MM.1S (cell line): ENCODE data around the gene FRMD4B.

Experiments used
- DNase-seq: peaks from one replicate; pipeline ENCODE4 v3.0.0-alpha.2; 2015
- H2AFZ ChIP-seq: fragments of 300-600 bp; sonication (generic); 2 replicates; pipeline ENCODE4 v1.6.0; 2016; ENCODE audit warnings: antibody characterized with exemption, low read length
- H3F3A ChIP-seq: fragments of 300-600 bp; sonication (generic); 2 replicates; pipeline ENCODE4 v1.6.1; 2016; ENCODE audit warnings: mild to moderate bottlenecking, antibody characterized with exemption, low read length, moderate library complexity, mixed read lengths; ENCODE audit not compliant: insufficient read depth
- H3K27ac ChIP-seq: fragments of 300-600 bp; sonication (generic); 2 replicates; pipeline ENCODE4 v1.5.1; 2016; ENCODE audit warnings: mild to moderate bottlenecking, low read length
- H3K27me3 ChIP-seq: fragments of 300-600 bp; sonication (generic); replicated peaks from 2 replicates; pipeline ENCODE4 v1.6.0; 2016; ENCODE audit warnings: low read length; ENCODE audit not compliant: insufficient read depth
- H3K36me3 ChIP-seq: fragments of 300-600 bp; sonication (generic); replicated peaks from 2 replicates; pipeline ENCODE4 v1.6.1; 2016; ENCODE audit warnings: mild to moderate bottlenecking, low read length, mixed read lengths; ENCODE audit not compliant: insufficient read depth
- H3K4me1 ChIP-seq: fragments of 300-600 bp; sonication (generic); 2 replicates; pipeline ENCODE4 v1.6.1; 2016; ENCODE audit warnings: low read length, mixed read lengths
- H3K4me2 ChIP-seq: fragments of 300-600 bp; sonication (generic); 2 replicates; pipeline ENCODE4 v1.6.0; 2016; ENCODE audit warnings: low read depth, low read length
- H3K4me3 ChIP-seq: fragments of 300-600 bp; sonication (generic); 2 replicates; pipeline ENCODE4 v1.5.1; 2016; ENCODE audit warnings: low read length, mixed read lengths
- H3K79me2 ChIP-seq: fragments of 300-600 bp; sonication (generic); 2 replicates; pipeline ENCODE4 v1.6.1; 2016; ENCODE audit warnings: mixed run types, low read length, mixed read lengths
- H3K9ac ChIP-seq: fragments of 300-600 bp; sonication (generic); 2 replicates; pipeline ENCODE4 v1.6.1; 2016; ENCODE audit warnings: low read length, mixed read lengths
- H3K9me2 ChIP-seq: fragments of 300-600 bp; sonication (generic); replicated peaks from 2 replicates; pipeline ENCODE4 v1.6.1; 2016; ENCODE audit warnings: mild to moderate bottlenecking, low read length, mixed read lengths; ENCODE audit not compliant: insufficient read depth
- H3K9me3 ChIP-seq: fragments of 300-600 bp; sonication (generic); replicated peaks from 2 replicates; pipeline ENCODE4 v1.6.1; 2016; ENCODE audit warnings: mild to moderate bottlenecking, low read length, mixed read lengths; ENCODE audit not compliant: insufficient read depth
- H4K20me1 ChIP-seq: fragments of 300-600 bp; sonication (generic); 2 replicates; pipeline ENCODE4 v1.6.1; 2016; ENCODE audit warnings: mild to moderate bottlenecking, low read length, moderate library complexity, mixed read lengths; ENCODE audit not compliant: insufficient read depth
- CTCF ChIP-seq: fragments of 300-600 bp; sonication (generic); IDR thresholded peaks from 2 replicates; pipeline ENCODE4 v1.5.1; 2016; ENCODE audit warnings: antibody characterized with exemption, low read length, mixed read lengths
- EZH2 ChIP-seq: fragments of 300-600 bp; sonication (generic); optimal IDR thresholded peaks from 2 replicates; pipeline ENCODE3; 2017; ENCODE audit warnings: low read depth, mild to moderate bottlenecking, antibody characterized with exemption, low read length, mixed read lengths
- EZH2phosphoT487 ChIP-seq: fragments of 300-600 bp; sonication (generic); IDR thresholded peaks from 2 replicates; pipeline ENCODE4 v1.6.1; 2018; ENCODE audit warnings: antibody characterized with exemption, low read length

The FRMD4B gene

GRCh38 chr3:69149586-69149985, 236.3 kb downstream of the FRMD4B start:
- H3K9ac ChIP-seq = no peak overlapping the region
- H3K79me2 ChIP-seq = no peaks in the 10 kb centered on the region
- no peak overlapping the region for H2AFZ ChIP-seq
- H3K27me3 ChIP-seq = no peaks in the 10 kb centered on the region
- no peaks in the 10 kb centered on the region for H3K4me1 ChIP-seq
- no peaks in the 10 kb centered on the region for H3F3A ChIP-seq
- no peaks in the 10 kb centered on the region for H3K36me3 ChIP-seq
- no peak overlapping the region for H3K4me3 ChIP-seq
- DNase-seq = no peak
- no peak for TF ChIP-seq EZH2
- TF ChIP-seq CTCF = no peak
- no peak for TF ChIP-seq EZH2phosphoT487
- H3K9me2 ChIP-seq = no peaks in the 10 kb centered on the region
- no peak overlapping the region for H3K4me2 ChIP-seq
- no peaks in the 10 kb centered on the region for H4K20me1 ChIP-seq
- no peaks in the 10 kb centered on the region for H3K9me3 ChIP-seq
- H3K27ac ChIP-seq = no peak overlapping the region

GRCh38 chr3:69145688-69146087, 240.2 kb downstream of the FRMD4B start:
- H2AFZ ChIP-seq = no peak overlapping the region
- H3K4me2 ChIP-seq = no peak overlapping the region

GRCh38 chr3:69144631-69145245, 241.2 kb downstream of the FRMD4B start:
- Histone ChIP-seq H2AFZ (no peak overlapping the region), H3F3A (no peaks in the 10 kb centered on the region), H3K79me2 (no peaks in the 10 kb centered on the region), H3K9me2 (no peaks in the 10 kb centered on the region), H3K27ac (no peak overlapping the region), H3K4me1 (no peaks in the 10 kb centered on the region), H3K27me3 (no peaks in the 10 kb centered on the region), H3K4me3 (no peak overlapping the region), H3K4me2 (no peak overlapping the region), H4K20me1 (no peaks in the 10 kb centered on the region), H3K9me3 (no peaks in the 10 kb centered on the region), H3K9ac (no peak overlapping the region), H3K36me3 (no peaks in the 10 kb centered on the region)
- no peak for TF ChIP-seq EZH2
- TF ChIP-seq CTCF = no peak
- TF ChIP-seq EZH2phosphoT487 = no peak
- no peak for DNase-seq

More at GRCh38 chr3:69145688-69146087, 240.2 kb downstream of the FRMD4B start:
- H3K9me3 ChIP-seq = no peaks in the 10 kb centered on the region
- no peak overlapping the region for H3K27ac ChIP-seq
- H3K4me3 ChIP-seq = no peak overlapping the region
- H3K9me2 ChIP-seq = no peaks in the 10 kb centered on the region
- DNase-seq = no peak
- H3K4me1 ChIP-seq = no peaks in the 10 kb centered on the region
- no peaks in the 10 kb centered on the region for H4K20me1 ChIP-seq
- no peaks in the 10 kb centered on the region for H3K36me3 ChIP-seq
- H3F3A ChIP-seq = no peaks in the 10 kb centered on the region
- H3K79me2 ChIP-seq = no peaks in the 10 kb centered on the region
- no peak overlapping the region for H3K9ac ChIP-seq
- TF ChIP-seq CTCF (no peak), EZH2 (no peak), EZH2phosphoT487 (no peak)
- H3K27me3 ChIP-seq = no peaks in the 10 kb centered on the region
